NCI-H524 (cell line): ENCODE measurements around the gene CHST12.
"Not testable (repeated sequence)": the region's sequence is repeated elsewhere in the genome, so short reads cannot be mapped to it uniquely, and the experiment has no call there.

Source experiments
- DNase-seq, 2 experiments: peaks; one replicate each; lab custom pipeline; 2025; lab: John Stamatoyannopoulos, UW

CHST12 gene

DNA sequence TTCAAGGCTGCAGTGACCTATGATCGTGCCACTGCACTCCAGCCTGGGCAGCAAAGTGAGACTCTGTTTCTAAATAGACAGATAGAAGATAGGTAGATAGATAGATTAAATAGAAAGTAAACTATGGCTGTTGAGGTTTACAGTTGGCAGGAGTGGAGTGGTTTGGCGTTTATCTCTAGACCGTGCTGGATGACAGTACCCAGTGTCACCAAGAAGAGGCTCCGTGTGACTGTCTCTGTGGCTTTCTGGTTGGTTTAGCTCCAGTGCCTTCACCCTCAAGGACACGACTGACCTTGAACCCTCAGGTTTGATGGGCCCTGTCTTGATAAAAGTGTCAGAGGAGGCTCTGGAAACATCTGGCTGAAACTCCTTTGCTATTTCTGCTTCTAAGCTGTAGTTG, 31.7 kb downstream of the CHST12 start:
- no peak for DNase-seq

DNA sequence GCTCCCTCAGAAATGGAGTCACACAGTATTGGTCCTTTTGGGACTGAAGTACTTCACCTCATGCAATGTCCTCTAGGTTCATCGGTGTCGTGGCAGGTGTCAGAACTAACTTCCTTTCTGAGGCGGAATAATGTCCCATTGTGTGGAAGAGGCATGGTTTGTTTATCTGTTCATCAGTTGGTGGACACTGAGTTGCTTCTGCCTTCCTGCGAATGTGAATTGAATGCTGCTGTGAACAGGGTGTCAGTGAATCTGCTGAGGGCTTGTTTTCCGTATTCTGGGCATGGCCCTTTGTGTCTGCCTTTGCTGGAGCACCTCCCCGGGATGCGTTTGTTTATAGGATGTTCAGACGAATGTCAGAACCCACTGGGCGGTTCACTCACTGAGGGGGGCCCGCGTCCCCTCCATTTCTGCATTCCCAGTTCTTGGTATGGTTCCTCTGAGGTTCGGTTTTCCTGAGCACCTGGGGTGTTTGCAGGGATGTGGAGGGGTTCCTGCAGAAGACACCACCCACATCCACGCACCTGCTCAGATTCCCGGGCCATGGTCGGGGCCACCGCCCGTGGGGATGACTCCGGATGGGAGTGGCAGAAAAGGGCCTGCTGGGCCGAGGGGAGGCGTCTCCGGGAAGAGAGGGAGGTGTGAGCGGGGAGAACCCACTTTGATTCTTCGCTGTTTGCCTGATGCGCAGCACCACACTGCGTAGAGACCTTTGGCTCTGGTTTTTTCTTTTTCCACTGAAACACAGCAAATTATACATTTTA, 33.1 kb downstream of the CHST12 start:
- DNase-seq = no peak

DNA sequence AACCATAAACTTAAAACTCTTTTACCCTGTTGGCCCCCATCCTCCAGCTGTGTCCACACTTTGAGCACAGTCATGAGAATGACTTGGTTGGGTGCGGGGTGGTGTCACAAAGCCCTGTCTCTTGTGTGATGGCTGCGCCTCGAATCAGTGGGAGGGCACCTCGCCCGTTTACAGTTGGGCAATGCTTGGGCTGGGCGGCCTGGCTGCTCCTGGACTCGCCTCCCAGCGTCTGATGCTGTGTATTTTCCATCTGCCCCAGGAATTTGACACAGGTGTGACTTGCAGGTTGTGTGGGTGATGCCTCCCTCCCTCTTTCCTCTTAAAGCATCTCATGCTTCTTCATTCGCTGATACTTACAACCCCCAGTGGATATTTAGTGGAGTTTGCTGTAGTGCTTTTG, 33.7 kb downstream of the CHST12 start:
- DNase-seq = no peak

DNA sequence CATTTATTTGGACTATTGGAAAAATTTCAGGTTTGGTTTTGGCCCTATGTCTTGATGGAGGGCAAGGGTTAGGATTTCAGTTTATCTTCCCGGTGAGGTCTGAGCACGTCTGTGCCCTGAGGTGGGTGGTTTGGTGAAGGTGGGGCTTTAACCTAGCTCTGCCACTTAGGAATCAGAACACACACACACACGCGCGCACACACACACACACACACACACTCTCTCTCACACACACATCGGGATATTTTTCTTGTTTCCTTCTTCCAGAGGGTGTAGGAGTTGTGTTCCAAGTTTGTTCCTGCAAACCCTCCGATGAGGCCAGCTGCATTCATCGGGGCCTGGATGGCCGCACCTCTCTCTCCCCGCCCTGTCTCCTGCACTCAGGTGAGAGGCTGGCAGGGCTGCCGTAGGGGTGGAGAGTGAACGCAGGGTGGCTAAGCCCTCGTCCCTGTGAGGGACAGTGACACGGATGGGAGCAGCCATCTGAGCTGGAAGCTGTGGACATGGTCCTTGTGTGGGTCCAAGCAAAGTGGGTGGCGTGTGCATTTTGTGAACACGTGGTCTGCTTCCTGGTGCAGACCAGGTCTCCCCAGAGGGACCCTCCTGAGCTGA, 34.2 kb downstream of the CHST12 start:
- DNase-seq = no peak

DNA sequence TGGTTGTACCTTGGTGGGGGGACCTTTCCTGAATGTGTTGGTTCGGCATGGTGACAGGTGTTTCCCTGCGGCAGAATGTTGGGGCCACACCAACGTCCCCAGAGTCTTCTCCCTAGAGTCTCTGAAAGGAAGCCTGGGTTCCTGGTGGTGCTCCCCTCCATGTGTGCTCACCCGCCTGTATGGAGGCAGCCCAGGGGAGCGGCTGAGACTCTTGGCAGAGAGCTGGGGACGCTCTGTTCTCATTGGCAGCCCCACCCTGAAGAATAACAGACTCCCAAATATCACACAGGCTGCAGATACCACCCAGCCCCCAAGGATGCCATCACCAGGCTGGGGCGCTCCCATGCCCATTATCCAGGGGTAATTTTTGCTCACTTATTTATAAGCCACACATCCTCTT, 34.8 kb downstream of the CHST12 start:
- no peak for DNase-seq

DNA sequence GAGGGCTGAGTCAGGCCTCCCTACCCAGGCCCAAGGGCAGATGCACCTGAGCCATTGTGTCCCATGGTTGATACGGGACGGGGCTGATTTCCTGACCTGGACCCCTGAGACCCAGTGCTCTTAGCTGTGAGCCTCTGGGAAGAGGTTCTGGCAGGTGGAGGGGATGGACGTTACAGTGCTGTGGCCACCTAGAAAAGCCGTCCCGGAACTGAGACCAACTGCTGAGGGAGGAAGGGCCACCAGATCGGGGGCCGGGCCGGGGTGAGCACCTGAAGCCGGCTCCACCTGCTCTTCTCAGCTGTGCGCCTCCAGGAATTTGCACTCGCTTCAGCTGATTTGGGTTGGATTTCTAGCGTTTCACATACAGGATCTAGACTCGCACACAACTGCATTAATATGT, 35.4 kb downstream of the CHST12 start:
- no peak for DNase-seq

DNA sequence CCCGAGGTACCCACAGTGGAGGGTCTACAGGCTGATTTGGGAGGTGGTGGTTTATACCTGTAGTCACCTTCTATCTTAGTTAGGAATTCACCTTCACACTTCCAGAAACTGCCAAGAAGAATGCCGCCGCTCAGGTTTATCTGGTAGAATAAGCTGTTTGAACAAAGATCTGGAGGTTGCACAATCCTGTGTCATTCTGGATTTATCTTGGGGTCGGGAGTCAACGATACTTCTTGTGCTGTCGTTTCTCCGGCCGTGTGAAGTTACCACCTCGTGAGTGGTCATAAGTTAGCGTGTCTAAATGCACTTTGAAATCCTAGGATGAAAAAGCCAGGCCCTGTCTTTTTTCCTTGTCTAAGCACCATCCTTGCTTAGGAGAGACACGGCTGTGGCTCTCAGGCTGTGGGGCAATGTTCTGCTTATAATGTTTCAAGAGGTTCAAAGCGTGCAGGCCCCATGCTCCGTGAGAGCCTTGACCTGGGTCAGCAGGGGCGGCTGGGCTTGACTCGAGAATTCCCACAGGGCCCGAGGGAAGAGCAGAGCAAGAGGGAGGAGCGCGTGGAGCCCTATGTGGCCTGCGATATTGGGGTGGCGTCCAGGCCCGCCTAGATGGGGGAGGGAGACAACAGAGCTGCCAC, 37.3 kb downstream of the CHST12 start:
- DNase-seq = no peak

DNA sequence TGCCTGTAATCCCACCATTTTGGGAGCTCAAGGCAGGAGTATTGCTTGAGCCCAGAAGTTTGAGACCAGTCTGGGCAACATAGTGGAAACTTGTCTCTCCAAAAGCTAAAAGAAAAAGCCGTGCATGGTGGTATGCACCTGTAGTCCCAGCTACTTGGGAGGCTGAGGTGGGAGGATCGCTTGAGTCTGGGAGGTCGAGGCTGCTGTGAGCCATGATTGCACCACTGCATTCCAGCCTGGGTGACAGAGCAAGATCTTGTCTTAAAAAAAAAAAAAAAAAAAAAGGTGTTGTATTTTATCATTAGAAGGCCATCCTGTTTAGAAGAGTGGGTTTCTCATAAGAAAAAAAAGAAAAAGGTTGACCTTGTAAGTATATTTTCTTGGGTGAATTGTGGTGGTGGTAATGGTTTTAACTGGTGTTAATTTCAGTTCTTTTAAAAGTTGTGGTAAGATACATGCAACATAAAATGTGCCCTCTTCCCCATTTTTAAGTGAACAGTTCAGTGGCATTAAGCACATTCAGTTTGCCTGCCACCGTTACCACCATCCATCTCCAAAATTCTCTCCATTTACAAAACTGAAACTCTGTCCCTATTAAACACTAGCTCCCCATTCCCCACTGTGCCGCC, 38.1 kb downstream of the CHST12 start:
- no peak for DNase-seq

DNA sequence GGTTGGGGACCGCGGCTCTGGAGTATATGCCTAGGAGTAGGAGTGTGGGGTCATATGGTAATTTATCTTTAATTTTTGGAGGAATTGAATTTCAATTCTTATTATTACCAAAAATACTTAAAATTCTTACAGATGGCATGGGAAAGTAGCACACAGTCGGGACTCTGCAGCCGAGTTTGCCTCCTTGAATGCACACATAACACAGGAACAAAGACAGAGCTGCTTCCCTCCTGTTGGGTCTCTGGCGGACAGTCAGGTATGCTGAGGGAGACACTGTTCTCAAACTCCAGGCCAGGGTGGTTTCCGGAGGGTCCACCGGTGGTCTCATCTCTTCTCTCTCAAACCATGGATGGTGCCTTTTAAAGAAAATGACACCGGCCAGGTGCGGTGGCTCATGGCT, 40.1 kb downstream of the CHST12 start:
- DNase-seq = no peak

DNA sequence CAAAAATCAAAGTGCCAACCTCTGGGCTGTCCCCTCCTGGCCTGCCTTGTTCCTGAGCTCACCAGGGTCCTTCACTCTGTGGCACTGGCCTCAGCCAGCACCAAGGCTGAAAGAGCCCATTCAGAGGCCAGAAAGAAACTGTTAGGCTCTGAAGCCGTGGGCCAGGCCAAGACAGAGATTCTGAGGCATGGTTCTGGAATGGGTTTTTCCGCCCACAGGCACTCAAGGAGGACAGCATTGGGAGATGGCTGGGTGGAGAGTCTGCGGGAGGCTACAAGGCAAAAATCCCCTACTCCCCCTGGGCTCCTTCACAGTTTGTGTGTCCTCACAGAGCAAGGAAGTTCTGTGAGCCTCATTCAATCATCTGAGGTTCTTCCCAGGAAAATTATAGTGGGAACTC, 41.1 kb downstream of the CHST12 start:
- no peak for DNase-seq

DNA sequence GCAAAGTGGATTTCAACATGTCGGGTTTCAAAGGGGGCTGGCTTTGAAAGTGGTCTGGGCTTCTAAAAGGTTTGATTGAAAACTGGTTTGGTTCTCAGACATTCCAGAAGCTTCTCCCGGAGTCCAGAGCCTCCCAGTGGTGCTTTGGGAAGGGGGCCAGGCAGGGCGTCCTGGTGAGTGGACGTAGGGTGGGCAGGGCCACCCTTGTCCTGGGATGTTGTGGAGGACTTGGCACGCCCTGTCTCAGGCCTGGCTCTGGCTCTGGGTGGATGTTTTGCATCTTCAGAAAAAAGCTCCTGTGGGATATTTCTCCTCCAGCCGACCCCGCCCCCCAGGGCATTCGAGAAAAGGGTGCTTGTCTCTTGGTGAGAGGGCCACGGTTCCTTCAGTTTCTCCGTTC, 41.6 kb downstream of the CHST12 start:
- DNase-seq = no peak

DNA sequence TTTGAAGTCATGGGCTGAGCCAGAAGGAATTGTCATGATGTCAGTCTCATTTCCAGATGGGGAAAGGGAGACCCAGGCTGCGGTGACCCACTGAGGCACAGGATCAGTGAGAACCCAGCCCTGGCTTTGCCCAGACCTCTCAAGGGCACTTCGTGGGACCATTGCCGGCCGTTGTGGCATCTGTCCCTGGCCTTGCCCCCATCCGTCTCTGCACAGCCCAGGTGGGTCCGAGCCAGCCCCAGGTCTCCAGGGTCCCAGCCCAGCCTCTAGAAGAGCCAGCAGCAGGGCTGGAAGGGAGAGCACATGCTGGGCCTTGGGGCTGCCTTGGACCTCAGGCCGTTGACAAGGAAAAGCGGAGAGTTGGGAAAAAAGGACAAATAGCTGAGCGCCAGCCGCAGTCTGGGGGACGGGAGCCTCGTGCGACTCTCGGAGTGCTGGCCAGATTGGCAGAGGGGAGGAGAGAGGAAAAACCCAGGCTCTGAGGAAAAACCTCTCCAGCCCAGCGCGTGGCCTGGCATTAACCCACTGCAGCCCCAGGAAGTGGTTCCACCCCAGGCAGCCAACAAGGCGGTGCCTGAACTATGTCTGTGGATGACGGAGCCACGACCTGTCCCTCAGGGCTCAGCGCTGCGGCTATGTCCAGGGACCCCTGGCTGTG, 42.6 kb downstream of the CHST12 start:
- DNase-seq = no peak

DNA sequence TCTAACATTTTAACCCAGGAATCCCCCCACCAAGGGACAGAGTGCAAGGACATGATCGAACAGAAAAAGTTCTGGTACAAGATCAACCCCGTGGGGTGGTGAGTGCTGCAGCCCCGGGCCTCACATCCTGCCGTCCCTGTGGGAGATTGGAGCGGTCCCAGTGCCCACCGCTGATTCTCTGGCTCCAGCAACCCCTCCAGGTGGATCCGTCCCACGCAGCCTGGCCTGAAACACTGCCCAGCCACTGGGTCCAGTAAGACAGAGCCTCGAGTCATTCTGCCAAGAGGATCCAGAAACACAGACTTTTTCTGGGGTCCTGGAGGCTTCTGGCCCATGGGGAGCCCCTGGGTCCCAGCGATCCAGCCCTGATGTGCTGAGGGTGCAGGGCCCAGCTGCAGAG, 43.3 kb downstream of the CHST12 start:
- no peak for DNase-seq

DNA sequence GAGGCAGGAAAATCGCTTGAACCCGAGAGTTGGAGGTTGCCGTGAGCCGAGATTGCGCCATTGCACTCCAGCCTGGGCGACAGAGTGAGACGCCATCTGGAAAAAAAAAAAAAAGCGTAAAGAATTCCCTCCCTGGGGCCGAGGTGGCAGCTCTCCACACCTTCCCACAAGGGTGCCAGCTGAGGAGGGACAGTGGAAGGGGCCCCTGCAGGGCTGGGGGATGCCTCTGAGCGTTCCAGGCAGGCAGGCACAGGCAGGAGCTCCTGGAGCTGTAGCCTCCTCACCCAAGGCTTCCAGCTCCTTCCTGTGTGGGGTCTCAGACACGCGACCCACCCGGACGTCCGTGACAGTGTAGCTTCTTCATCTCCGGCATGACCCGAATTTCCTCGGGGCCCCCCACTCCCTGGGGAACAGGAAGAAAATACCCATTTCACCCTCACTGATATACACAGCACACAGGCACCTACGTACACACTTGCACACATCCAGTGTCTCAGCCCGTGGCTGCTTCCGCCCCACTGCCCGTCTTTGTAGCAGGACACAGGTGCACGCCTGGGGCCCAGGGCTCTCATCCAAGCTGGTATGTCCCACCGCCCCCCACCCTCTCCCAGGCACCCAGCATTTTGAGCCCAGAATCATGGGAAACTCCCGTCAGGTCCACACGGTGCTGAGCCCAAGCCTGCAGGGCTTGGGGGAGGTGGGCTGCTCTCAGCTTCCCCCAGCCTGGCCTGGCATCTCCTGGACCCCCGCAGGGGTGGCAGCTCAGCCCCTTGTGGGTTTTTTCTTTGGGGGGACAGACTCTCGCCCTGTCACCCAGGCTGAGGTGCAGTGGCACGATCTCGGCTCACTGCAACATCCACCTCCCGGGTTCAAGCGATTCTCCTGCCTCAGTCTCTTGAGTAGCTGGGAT, 47.0 kb downstream of the CHST12 start:
- DNase-seq = peak in 1 of 2 experiments; percentile 15

DNA sequence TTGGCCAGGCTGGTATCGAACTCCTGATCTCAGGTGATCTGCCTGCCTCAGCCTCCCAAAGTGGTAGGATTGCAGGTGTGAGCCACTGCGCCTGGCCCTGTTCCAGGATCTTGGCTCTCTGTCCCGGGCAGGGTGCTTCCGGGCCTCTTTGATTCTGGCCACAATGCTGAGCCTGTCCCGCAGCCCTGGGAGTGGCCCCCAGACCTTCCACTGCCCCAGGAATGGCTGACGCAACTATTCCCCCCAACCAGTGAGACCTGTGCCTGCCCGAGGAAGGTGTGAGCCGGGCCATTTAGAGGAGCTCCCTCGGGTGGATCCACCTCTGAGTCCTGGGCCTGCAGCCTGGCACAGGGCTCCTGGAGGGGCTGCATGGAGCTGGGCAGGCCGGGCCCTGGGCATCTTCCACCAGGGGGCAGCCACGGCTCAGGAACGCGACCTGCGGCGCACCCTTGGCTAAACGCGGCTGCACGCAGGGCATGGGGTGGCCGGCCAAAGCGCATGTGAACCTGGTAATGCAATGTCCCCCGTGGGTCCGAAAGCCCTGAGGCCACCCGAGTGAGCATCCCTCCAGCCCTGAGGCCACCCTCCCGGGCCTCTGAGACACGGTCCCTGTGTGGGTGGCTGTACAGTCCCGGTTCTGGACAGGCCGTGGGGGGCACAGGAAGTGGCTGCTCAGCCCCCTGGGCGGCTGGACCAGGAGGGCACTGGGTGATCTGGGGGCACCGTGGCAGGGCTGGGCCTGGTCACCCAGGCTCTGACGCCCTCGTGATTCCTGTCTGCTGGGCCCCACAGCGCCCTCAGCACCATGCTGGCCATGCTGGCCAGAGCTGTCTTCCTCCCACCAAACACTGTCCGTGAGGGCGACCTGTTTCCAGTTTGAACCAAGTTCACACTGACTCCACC, 48.0 kb downstream of the CHST12 start:
- DNase-seq = peak; percentile 45 to 64

DNA sequence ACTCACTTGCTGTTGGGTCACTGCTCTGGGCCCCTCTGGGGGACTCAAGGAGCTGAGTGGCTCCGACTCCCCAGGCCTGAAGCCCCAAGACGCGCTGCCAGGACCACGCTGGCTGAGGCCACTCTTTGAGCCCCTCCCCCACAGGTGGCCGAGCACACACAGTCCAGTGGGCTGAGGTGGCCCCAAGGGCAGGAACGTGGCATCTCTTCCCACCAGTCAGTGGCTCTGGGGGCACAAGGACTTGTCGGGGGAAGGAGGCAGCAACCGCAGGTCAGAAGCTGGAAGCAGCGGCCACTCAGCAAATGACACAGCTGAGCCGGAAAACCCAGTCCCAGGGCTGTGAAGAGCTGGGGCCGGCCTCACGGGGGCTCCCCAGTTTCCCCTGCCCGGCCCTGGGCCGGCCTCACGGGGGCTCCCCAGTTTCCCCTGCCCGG, 48.7 kb downstream of the CHST12 start:
- peak in 1 of 2 experiments; percentile 25 for DNase-seq

DNA sequence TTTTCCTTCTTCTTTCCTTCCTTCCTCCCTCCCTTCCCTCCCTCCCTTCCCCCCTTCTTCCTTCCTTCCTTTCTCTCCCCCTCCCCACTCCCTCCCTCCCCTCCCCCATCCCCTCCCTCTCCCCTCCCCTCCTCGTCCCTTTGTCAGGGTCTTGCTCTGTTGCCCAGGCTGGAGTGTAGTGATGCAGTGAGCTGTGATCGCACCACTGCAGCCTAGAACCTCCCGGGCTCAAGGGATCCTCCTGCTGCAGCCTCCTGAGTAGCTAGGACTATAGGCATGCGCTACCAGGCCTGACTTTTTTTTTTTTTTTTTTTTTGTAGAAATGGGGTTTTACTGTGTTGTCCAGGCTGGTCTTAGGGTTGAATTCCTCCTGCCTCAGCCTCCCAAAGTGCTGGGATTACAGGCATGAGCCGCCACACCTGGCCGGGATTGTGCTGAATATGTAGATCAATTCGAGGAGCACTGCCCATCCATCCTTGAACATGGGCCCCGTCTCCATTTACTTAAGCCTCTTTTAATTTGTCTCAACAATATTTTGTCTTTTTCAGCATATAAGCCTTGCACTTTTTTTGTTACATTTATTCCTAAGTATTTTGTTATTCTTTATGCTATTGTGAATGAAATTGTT, 49.3 kb downstream of the CHST12 start:
- DNase-seq = no peak

DNA sequence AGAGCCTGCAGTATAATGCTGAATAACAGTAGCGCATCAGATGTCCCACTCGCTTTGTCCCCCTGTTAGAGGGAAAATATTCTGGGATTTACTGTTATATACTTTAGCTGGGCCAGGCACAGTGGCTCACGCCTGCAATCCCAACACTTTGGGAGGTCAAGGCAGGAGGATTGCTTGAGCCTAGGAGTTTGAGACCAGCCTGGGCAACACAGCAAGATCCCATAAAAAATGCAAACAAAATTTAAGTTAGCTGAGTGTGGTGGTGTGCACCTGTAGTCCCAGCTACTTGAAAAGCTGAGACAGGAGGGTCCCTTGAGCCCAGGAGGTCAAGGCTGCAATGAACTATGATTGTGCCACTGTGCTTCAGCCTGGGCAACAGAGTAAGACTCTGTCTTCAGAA, 50.4 kb downstream of the CHST12 start:
- DNase-seq = not testable (repeated sequence)

DNA sequence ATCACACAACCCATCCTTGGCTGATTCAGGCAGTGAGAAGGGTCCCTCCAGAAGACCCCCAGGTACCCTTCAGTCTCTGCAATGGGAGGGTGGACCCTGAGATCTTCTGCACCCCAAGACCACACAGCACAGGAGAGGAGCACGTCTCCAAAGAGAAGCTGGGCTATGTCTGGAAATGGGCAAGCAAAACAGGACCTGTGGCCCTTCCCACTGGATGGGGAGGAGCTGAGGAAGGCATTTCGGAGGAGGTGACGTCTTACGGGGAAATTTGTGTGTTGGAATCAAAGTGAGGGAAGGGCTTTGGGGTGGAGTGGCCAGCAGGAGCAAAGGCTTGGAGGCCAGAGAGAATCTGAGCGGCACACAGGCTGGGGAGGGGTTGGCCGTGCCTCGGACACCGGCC, 56.3 kb downstream of the CHST12 start:
- no peak for DNase-seq

DNA sequence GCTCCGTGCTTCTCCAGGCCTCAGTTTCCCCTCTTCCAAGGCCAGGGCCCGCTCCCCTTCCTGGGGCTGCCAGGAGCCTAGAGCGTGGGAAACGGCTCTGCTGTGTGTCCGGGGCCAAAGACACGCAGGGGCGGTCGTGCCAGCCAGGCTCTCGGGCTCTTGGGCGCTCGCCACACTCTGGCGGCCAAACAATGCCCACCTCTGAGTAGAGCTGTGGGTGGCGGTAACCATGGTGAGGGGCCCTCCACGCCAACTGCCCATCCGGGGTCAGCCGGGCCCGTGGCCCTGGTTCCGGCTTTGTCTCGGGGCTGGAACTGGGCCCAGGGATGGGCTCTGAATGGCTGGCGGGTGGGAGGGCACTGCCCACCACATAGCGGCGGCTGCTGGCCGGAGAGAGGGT, 56.8 kb downstream of the CHST12 start:
- no peak for DNase-seq
